Progenitor cell of endocrine pancreas (in vitro differentiated cells): Measurements from ENCODE around the gene CAP1. TPM values are rescaled to one million over a fixed set of nuclear protein-coding genes. Genes with fewer than 3 reads are reported as not detected.
A peak's percentile ranks its signal among the peaks of the same experiment; 100 is the strongest.

Experiments used
- DNase-seq: peaks from one replicate; pipeline ENCODE4 v3.0.0; 2021; ENCODE audit warnings: low spot score; ENCODE audit not compliant: unreplicated experiment
- H3K27ac Mint-ChIP-seq: 2 replicates; pipeline ENCODE4 v1.8.0; 2021; ENCODE audit warnings: mild to moderate bottlenecking, moderate library complexity, mixed read lengths
- H3K27me3 Mint-ChIP-seq: 2 replicates; pipeline ENCODE4 v1.8.0; 2021; ENCODE audit warnings: mixed read lengths
- H3K36me3 Mint-ChIP-seq: 2 replicates; pipeline ENCODE4 v1.8.0; 2022; ENCODE audit warnings: mixed read lengths; ENCODE audit not compliant: insufficient read depth
- H3K4me1 Mint-ChIP-seq: 2 replicates; pipeline ENCODE4 v1.8.0; 2021; ENCODE audit warnings: low read depth, mixed read lengths
- H3K4me3 Mint-ChIP-seq: 2 replicates; pipeline ENCODE4 v1.8.0; 2021; ENCODE audit warnings: low read depth, mild to moderate bottlenecking, moderate library complexity, mixed read lengths
- H3K9me3 Mint-ChIP-seq: 2 replicates; pipeline ENCODE4 v1.8.0; 2021; ENCODE audit warnings: low read depth, mixed read lengths
- CTCF ChIP-seq: fragments of 200-600 bp; sonication (generic); IDR thresholded peaks from one replicate; pipeline ENCODE4 v1.5.0; 2021; ENCODE audit warnings: antibody characterized with exemption, mild to moderate bottlenecking; ENCODE audit not compliant: unreplicated experiment
- total RNA-seq: library from RNA; stranded (reverse); gene quantifications from 2 replicates; pipeline ENCODE4 v1.2.1, GENCODE V29; 2021

CAP1 gene
- total RNA-seq, 1 donor from 2014 or later = 154 TPM

- Mint-ChIP-seq H3K27me3 (no peaks in the 10 kb centered on the region), H3K4me3 (peak overlapping the region; percentile 98), H3K4me1 (peaks cover 23% of the 10 kb centered on the region), H3K36me3 (peaks cover 4% of the 10 kb centered on the region), H3K9me3 (no peaks in the 10 kb centered on the region), H3K27ac (peak overlapping the region; percentile 99)
- no peak for TF ChIP-seq CTCF
- peak; percentile 30 for DNase-seq
Observed at GRCh38 chr1:40039757-40040510, 595 bp upstream of the CAP1 start.

GRCh38 chr1:40041466-40041838, 923 bp downstream of the CAP1 start:
- no peak for TF ChIP-seq CTCF
- peak overlapping the region; percentile 98 for H3K4me3 Mint-ChIP-seq
- H3K4me1 Mint-ChIP-seq = peaks cover 23% of the 10 kb centered on the region

GRCh38 chr1:40042341-40042740, 1.8 kb downstream of the CAP1 start:
- peak overlapping the region; percentile 19 for H3K4me3 Mint-ChIP-seq
- H3K27me3 Mint-ChIP-seq = no peaks in the 10 kb centered on the region
- no peak for TF ChIP-seq CTCF
- H3K27ac Mint-ChIP-seq = peak overlapping the region; percentile 75
- H3K4me1 Mint-ChIP-seq = peaks cover 23% of the 10 kb centered on the region
- no peak for DNase-seq
- H3K36me3 Mint-ChIP-seq = peaks cover 4% of the 10 kb centered on the region
- H3K9me3 Mint-ChIP-seq = no peaks in the 10 kb centered on the region

More at GRCh38 chr1:40041466-40041838, 923 bp downstream of the CAP1 start:
- no peaks in the 10 kb centered on the region for H3K27me3 Mint-ChIP-seq
- no peaks in the 10 kb centered on the region for H3K9me3 Mint-ChIP-seq
- no peak for DNase-seq
- H3K36me3 Mint-ChIP-seq = peaks cover 4% of the 10 kb centered on the region
- peak overlapping the region; percentile 99 for H3K27ac Mint-ChIP-seq

- Mint-ChIP-seq H3K27ac (no peak overlapping the region), H3K9me3 (no peaks in the 10 kb centered on the region), H3K4me3 (no peak overlapping the region), H3K27me3 (no peaks in the 10 kb centered on the region), H3K36me3 (peaks cover 4% of the 10 kb centered on the region), H3K4me1 (peaks cover 20% of the 10 kb centered on the region)
- no peak for DNase-seq
- TF ChIP-seq CTCF = no peak
Observed at GRCh38 chr1:40044110-40044509, 3.6 kb downstream of the CAP1 start.

- H3K27ac Mint-ChIP-seq = no peak overlapping the region
- H3K4me3 Mint-ChIP-seq = no peak overlapping the region
- H3K4me1 Mint-ChIP-seq = peaks cover 14% of the 10 kb centered on the region
Observed at GRCh38 chr1:40045182-40045581, 4.7 kb downstream of the CAP1 start.

More at GRCh38 chr1:40045182-40045581, 4.7 kb downstream of the CAP1 start:
- H3K9me3 Mint-ChIP-seq = no peaks in the 10 kb centered on the region
- no peak for DNase-seq
- TF ChIP-seq CTCF = no peak
- peaks cover 4% of the 10 kb centered on the region for H3K36me3 Mint-ChIP-seq
- no peaks in the 10 kb centered on the region for H3K27me3 Mint-ChIP-seq
